Activated gamma-delta T cell treated with Interleukin-2 at 50 U/mL for 16 hours (primary cell): ENCODE results near the gene PTPRJ.
"Not testable (repeated sequence)": the region's sequence is repeated elsewhere in the genome, so short reads cannot be mapped to it uniquely, and the experiment has no call there.

Experiments used
- DNase-seq: peaks from one replicate; pipeline ENCODE4 v3.0.0-alpha.2; 2020

PTPRJ gene

GRCh38 chr11:48019217-48019584 lies 38.8 kb downstream of the PTPRJ start:
- no peak for DNase-seq

- DNase-seq = no peak
These were observed 39.2 kb downstream of the PTPRJ start for GRCh38 chr11:48019595-48019994.

GRCh38 chr11:48020092-48020755 lies 39.9 kb downstream of the PTPRJ start:
- no peak for DNase-seq

GRCh38 chr11:48021201-48021820 lies 41.0 kb downstream of the PTPRJ start:
- not testable (repeated sequence) for DNase-seq

GRCh38 chr11:48022445-48022844 lies 42.1 kb downstream of the PTPRJ start:
- no peak for DNase-seq

DNA sequence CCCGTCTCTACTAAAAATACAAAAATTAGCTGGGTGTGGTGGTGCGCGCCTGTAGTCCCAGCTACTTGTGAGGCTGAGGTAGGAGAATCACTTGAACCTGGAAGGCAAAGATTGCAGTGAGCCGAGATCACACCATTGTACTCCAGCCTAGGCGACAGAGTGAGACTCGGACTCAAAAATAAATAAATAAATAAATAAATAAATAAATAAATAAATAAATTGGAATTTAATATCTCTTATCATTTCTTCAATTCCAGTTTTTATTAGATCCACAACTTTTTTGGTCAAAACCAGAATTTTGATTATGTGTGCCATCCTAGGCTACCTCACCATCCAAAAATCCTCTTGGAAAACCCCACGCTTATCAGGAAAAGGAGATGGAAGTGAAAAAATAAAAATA lies 43.2 kb downstream of the PTPRJ start:
- not testable (repeated sequence) for DNase-seq

DNA sequence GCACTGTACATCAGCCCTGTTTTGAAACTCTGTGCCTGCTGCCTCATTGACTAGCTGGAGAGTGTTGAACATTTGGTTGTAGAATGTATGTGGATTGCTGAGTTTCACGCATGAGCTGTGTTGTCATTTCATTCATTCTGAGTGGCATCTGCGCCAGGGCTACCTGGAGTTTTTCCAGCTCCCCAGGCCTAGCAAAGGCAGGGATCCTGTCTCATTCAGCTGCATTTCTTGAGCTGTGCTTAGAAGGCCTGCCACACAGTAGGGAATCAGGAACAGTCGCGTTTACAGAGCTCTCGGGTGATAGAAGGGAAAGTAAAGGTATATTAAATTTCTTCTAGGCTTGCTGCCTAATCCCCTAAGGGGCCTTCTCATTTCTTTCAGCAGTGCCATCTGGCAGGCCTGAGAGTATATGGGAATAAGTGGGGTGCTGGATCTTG lies 44.3 kb downstream of the PTPRJ start:
- DNase-seq = no peak

GRCh38 chr11:48025293-48025983 lies 45.1 kb downstream of the PTPRJ start:
- DNase-seq = no peak

GRCh38 chr11:48025984-48026340 lies 45.6 kb downstream of the PTPRJ start:
- DNase-seq = no peak

DNA sequence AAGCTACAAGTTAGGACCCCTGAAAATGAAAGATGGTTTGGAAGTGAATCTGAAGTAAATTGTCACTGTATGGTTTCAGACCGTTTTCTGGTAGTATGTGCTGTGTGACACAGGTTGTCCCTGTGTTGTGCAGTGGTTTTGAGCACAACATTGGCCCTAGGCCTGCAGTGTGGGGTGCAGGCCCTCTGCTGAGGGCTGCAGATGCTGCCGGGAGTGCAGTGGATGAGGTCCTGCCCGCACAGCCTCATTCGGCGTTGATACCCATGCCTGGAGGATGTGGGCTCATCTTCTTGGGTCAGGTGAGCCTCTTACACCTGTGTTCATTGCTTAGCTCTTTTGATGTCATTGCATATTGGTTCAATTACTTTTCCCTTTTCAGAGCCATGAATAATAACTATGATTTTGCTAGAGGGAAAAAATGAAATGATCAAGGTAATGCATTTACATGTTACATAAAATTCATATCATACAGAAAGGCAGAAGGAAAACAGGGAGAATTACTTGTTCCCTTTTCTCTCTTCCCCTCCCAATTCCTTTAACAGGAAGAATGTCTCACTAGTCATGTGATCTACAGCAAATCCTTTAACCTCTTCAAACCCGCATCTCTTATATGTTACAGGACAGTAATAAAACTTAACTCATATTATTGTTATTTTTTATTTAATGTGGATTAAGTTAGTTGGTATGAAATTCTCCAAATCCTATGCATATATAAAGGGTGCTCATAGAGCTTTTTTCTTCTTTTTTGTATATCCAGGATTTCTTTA lies 48.7 kb downstream of the PTPRJ start:
- DNase-seq = no peak

- DNase-seq = no peak
These were observed 49.4 kb downstream of the PTPRJ start for GRCh38 chr11:48029681-48030290.

GRCh38 chr11:48031602-48032001 lies 51.2 kb downstream of the PTPRJ start:
- DNase-seq = no peak

- no peak for DNase-seq
These were observed 52.4 kb downstream of the PTPRJ start for GRCh38 chr11:48032721-48033120.

- DNase-seq = no peak
These were observed 53.6 kb downstream of the PTPRJ start for GRCh38 chr11:48033918-48034341.

DNA sequence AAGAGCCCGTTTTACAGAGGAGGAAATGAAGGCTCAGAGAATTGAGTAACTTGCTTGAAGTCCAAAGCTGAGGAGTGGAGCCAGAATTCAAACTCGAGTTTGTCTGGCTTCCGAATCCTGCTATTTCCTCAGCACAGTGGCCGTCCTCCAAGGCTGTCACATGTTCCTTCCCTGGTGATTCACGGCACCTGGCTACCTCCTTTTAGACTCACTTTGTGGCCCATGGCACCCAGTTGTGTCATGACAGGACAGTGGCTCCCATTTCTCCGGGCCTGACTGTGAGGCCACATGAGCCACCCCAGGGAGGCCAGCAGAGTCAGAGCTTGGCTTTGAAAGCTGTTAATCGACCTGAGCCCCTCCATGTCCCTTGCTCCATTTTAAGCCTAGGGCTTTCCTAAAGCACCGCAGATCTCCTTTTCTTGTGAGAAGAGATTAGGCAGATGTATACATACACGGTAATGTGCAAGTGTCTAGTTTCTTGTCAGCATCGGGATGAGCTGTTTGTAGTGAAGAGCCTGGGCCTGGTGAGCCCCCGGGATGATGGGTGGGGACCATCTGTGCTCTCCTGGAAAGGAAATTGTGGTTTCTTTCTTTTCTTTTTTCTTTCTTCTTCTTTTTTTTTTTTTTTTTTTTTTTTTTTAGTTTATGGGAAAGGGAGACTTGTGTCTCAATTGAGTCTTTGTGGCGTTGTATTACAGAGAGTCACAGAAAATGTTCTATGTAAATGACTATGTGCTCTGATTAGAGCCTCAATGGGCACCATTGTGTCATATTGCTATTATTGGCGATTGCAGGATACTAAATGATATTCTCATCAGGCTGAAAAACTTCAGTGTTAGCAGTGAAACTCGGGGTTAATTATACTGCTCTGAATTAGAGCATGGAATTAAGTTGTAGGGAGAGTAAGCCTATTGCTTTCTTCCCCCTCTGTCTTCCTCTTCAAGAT lies 54.8 kb downstream of the PTPRJ start:
- no peak for DNase-seq

- no peak for DNase-seq
These were observed 55.7 kb downstream of the PTPRJ start for GRCh38 chr11:48036011-48036410.

DNA sequence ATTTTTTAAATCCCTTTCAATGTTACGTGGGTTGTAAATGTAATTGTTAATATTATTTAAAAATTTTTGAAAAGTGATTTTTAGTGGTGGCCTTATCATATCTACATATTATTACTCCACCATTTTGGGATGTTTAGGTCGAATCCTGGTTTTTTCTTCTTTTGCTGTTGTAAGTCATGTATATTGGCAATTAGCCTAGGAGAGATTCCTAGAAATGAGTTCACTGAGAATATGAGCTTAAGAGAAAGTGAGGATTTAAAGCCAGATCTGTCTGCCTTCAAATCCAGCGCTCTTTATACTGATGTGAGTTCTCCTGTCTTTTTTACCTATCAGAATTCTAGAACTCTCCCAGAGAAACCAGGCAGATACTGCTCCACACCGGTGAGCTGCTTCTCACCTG lies 56.1 kb downstream of the PTPRJ start:
- DNase-seq = no peak

- DNase-seq = no peak
These were observed 57.5 kb downstream of the PTPRJ start for GRCh38 chr11:48037709-48038468.

- DNase-seq = no peak
These were observed 60.6 kb downstream of the PTPRJ start for GRCh38 chr11:48040830-48041444.

DNA sequence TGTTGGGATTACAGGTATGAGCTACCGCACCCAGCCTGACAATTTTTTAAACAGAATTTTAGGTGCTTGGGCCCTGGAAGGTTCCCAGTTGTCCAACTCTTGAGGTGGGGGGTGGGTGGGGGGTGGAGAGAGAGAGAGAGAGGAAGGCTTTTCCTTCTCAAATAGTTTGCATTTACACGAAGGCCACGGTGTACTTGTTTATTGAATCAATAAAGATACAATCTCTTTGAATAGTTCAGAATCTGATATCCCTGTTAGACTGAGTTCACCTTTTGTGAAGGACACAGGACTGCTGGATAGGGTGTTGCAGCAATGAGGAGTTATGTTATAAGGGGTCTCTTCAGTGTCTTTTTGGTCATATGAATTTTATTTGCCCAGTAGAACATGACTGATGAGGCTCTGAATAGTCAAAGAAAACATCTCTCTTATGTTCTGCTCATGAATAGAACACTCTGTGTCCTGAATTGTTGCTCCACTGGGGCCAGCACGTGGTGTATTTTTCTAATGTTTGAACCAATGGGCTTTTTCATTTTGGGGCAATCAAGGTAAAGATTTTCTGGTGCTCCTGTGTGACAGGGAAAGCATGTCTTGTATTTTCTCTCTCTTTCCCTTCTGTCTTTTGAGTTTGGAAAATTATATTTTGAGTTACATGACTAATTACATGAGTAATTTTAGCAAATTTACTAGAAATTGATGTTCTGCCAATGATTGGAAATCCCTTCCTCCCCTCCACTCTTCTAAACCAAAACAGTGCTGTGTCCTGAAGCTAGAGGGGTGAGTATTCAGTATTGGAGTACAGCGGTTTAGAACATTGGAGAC lies 61.7 kb downstream of the PTPRJ start:
- DNase-seq = no peak
